Dendritic cell treated with granulocyte-macrophage colony-stimulating factor and Interleukin-4, amounts not matched to agents 40 ng/mL and 50 ng/mL, for 4 days (primary cell): Measurements from ENCODE around the gene USP24.

Experiments used
- H3K27ac Mint-ChIP-seq: one replicate; pipeline ENCODE4 v1.8.0; 2022; ENCODE audit warnings: mild to moderate bottlenecking, mixed read lengths
- H3K27me3 Mint-ChIP-seq: one replicate; pipeline ENCODE4 v1.8.0; 2022; ENCODE audit warnings: mild to moderate bottlenecking, mixed read lengths
- H3K36me3 Mint-ChIP-seq: one replicate; pipeline ENCODE4 v1.8.0; 2022; ENCODE audit warnings: low read depth, mixed read lengths
- H3K4me1 Mint-ChIP-seq: one replicate; pipeline ENCODE4 v1.8.0; 2022; ENCODE audit warnings: low read depth, mixed read lengths
- H3K4me3 Mint-ChIP-seq: one replicate; pipeline ENCODE4 v1.8.0; 2022; ENCODE audit warnings: mild to moderate bottlenecking, moderate library complexity, mixed read lengths
- H3K9me3 Mint-ChIP-seq: one replicate; pipeline ENCODE4 v1.8.0; 2022; ENCODE audit warnings: mixed read lengths
- intact Hi-C: fragments of 100-400 bp; cut with micrococcal nuclease; formaldehyde crosslinking; loops from one replicate; pipeline ENCODE4 v1.15.0; 2022

USP24 gene

DNA sequence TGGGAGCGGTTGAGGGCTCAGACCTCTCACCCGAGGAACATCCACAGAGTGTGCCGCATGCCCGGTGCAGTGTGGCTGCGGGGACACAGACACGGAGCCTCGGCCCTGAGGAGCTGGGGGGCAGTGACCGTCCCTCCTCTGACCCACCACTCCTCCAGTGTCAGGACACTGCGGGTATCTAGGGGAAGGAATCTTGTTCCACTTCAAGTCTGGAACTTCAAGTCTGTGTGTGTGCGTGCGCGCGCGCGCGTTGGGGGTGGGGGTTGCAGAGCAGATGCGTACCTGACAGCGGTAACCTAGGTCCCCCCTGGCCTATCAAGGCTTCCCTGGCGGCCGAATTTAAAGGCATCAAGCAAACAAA lies 158.6 kb downstream of the USP24 start:
- no peaks in the 10 kb centered on the region for H3K4me1 Mint-ChIP-seq

DNA sequence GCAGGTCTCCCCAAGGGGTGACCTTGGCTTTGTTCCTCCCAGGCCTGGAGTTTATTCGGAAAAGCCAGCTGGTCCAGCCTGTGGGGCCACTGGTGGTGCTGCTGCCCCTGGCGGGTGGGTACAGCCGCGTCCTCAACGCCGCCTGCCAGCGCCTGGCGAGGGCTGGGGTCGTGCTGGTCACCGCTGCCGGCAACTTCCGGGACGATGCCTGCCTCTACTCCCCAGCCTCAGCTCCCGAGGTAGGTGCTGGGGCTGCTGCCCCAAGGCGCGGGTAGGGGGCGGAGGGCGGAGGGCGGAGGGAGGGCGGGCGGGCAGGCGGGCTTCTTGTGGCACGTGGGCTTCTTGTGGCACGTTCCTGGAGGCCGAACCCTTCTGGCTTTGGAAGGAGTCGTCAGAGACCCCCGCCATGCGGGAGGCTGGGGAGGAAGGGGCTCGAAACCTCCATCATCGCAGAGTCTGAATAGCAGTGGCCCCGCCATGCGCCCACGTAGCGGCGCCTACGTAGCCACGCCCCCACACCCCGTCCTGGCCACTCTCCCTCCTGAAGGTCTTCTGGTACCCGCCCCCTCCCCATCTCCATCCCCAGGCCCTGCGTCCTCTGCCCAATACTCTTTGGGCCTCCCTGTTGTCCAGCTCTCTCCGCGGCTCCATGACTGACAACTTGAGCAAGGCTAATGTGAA lies 159.1 kb downstream of the USP24 start:
- H3K4me1 Mint-ChIP-seq = no peaks in the 10 kb centered on the region
- no peaks in the 10 kb centered on the region for H3K27me3 Mint-ChIP-seq
- H3K9me3 Mint-ChIP-seq = no peaks in the 10 kb centered on the region
- H3K4me3 Mint-ChIP-seq = no peak overlapping the region
- H3K27ac Mint-ChIP-seq = no peak overlapping the region
- H3K36me3 Mint-ChIP-seq = no peaks in the 10 kb centered on the region
- intact Hi-C loops = no loop called here

More for the DNA sequence above, 158.6 kb downstream of the USP24 start:
- intact Hi-C loops = no loop called here
- no peaks in the 10 kb centered on the region for H3K9me3 Mint-ChIP-seq
- H3K36me3 Mint-ChIP-seq = no peaks in the 10 kb centered on the region
- H3K27me3 Mint-ChIP-seq = no peaks in the 10 kb centered on the region
- H3K4me3 Mint-ChIP-seq = no peak overlapping the region
- H3K27ac Mint-ChIP-seq = no peak overlapping the region

DNA sequence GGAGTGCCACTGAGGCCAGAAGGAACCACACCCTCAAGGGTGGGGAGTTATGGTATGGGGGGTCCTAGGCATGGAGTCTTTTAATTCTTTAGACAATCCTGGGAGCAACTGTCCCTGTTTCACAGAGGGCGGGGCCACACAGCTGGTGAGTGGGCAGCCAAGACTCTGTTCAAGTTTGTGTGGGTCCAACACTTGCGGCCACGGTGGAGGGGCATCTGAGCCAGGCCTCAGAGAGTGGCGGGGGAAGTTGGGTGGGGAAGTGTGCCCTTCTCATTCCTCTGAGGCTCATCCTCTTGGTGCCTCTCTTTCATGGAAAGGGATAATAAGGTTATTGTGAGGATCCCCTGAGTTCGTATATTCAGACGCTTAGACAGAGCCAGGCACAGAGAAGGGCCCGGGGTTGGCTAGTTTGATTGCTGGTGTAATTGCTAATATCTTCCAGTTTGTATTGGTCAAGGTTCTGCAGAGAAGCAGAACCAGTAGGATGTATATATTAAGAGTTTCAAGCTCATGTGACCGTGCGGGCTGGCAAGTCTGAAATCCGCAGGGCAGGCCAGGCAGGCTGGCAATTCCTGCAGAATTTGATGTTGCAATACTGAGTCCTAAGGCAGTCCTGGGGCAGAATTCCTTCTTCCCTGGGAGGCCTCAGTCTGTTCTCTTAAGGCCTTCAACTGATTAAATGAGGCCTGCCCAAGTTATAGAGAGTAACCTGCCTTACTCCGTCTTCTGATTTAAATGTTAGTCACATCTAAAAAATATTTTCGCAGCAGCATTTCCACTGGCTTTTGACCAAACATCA lies 159.9 kb downstream of the USP24 start:
- Mint-ChIP-seq H3K27ac (no peak overlapping the region), H3K4me3 (no peak overlapping the region), H3K9me3 (no peaks in the 10 kb centered on the region), H3K27me3 (no peaks in the 10 kb centered on the region), H3K4me1 (no peaks in the 10 kb centered on the region), H3K36me3 (no peaks in the 10 kb centered on the region)
- intact Hi-C loops = no loop called here

DNA sequence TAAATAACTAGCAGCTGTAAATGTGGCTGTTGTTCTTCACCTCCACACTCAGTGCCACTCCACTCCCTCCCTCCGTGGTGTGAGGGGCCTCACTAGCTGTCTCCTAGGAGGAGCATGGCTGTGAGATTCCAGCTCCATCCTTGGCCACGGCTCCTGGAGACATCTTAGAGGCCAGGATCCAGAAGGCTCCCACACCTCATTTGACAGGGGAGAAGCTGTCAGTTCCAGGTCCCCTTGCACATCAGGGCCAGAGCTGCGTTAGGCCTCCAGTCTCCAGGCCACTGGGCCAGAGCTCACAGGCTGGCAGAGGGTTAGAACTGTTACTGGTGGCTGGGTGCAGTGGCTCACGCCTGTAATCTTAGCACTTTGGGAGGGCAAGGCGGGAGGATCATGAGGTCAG lies 160.8 kb downstream of the USP24 start:
- intact Hi-C loops = no loop called here
- Mint-ChIP-seq H3K36me3 (no peaks in the 10 kb centered on the region), H3K9me3 (no peaks in the 10 kb centered on the region), H3K4me3 (no peak overlapping the region), H3K27me3 (no peaks in the 10 kb centered on the region), H3K4me1 (no peaks in the 10 kb centered on the region), H3K27ac (no peak overlapping the region)

DNA sequence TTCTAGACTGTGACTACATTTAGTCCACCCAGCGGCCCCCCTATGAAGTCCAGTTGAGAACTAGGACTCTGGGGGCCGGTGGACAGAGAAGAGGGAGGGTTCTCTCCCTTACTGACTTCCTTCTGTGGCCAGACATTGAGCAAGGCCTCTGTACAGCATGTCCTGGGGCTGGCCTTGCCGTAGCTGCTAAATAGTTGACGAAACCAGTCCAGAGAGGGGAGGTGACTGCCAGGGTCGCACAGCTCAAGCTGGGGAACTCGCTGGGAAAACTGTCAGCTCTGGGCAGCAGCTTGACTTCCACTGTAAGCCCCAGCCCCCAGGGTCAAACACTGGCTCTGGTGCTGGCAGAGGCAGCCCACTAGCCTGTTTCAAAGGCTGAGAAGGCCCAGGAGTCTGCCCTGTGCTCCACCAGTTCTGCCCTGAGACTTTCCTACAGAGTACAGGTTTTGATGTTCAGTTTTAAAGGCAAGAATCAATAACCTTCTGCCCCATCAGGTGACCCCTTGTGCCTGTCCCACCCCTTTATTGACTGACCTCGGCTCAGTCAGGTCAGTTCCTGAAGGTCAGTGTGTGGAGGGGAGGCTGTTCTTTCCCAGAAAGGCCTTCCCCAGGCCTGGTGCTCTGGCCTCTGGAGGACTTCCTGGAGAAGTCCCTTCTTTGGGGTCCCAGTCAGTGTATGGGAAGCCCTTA lies 161.8 kb downstream of the USP24 start:
- Mint-ChIP-seq H3K27me3 (no peaks in the 10 kb centered on the region), H3K4me3 (no peak overlapping the region), H3K27ac (no peak overlapping the region), H3K36me3 (no peaks in the 10 kb centered on the region), H3K9me3 (no peaks in the 10 kb centered on the region), H3K4me1 (no peaks in the 10 kb centered on the region)
- intact Hi-C loops = no loop called here

DNA sequence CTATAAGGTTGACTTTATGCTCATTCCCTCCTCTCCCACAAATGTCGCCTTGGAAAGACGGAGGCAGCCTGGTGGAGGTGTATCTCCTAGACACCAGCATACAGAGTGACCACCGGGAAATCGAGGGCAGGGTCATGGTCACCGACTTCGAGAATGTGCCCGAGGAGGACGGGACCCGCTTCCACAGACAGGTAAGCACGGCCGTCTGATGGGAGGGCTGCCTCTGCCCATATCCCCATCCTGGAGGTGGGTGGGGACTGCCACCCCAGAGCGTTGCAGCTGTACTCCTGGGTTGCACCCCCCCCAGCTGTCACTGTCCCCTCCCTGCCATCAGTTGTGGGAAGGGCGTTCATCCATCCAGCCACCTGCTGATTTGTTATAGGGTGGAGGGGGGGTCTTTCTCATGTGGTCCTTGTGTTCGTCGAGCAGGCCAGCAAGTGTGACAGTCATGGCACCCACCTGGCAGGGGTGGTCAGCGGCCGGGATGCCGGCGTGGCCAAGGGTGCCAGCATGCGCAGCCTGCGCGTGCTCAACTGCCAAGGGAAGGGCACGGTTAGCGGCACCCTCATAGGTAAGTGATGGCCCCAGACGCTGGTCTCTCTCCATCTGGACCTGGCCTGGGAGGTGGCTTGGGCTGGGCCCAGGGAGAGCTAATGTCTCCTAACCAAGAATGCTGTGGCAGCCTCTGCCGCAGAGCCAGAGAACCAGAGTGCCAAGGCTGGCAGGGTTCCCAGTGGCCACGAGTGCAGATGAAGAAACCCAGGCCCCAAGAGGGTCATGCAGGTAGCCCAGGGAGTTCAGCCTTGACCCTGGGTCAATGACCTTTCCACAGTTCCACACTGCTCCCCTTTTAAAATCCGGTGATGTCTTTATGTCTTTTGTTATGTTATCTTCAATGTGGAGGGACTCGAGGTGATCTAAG lies 162.7 kb downstream of the USP24 start:
- Mint-ChIP-seq H3K4me3 (no peak overlapping the region), H3K27ac (no peak overlapping the region), H3K36me3 (no peaks in the 10 kb centered on the region), H3K4me1 (no peaks in the 10 kb centered on the region), H3K27me3 (no peaks in the 10 kb centered on the region), H3K9me3 (no peaks in the 10 kb centered on the region)
- intact Hi-C loops = no loop called here

DNA sequence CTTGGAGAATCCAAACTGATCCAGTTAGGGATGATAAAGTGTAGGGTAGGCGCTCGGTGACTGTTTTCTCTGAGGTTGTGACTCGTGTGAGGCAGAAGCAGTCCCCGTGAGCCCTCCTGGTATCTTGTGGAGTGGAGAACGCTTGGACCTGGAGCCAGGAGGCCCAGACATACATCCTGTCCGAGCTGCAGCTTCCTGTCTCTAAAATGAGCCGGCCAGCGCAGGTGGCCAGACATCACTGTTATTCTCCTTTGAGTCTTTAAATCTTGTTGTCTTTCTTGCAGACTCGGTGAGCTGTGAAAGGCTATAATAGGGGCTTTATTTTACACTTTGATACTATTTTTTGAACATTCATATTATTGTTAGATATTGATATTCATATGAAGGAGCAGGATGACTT lies 163.5 kb downstream of the USP24 start:
- Mint-ChIP-seq H3K36me3 (no peaks in the 10 kb centered on the region), H3K4me1 (no peaks in the 10 kb centered on the region), H3K27me3 (no peaks in the 10 kb centered on the region), H3K9me3 (no peaks in the 10 kb centered on the region), H3K4me3 (no peak overlapping the region), H3K27ac (no peak overlapping the region)
- intact Hi-C loops = no loop called here

DNA sequence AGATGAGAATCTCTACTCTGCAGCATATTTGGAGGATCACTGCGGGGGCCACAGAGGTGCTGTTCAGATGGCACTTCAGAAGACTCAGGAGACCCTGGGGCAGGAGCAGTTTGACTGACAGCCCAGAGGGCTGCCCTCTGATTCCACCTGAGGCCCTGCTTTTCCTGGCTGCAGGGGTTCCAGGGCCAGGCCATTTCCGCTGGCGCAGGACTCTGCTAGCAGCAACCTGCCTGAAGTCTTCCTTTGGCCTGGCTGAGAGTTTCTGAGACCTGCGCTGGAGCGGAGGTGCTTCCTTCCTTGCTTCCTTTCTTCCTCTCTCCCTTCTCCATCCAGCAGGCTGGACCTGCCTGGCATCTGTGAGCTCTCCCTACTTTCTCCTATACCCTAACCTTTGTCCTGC lies 164.0 kb downstream of the USP24 start:
- H3K27ac Mint-ChIP-seq = no peak overlapping the region
- no peak overlapping the region for H3K4me3 Mint-ChIP-seq
- no peaks in the 10 kb centered on the region for H3K9me3 Mint-ChIP-seq
- H3K27me3 Mint-ChIP-seq = no peaks in the 10 kb centered on the region
- H3K4me1 Mint-ChIP-seq = no peaks in the 10 kb centered on the region
- H3K36me3 Mint-ChIP-seq = no peaks in the 10 kb centered on the region
- intact Hi-C loops = no loop called here

DNA sequence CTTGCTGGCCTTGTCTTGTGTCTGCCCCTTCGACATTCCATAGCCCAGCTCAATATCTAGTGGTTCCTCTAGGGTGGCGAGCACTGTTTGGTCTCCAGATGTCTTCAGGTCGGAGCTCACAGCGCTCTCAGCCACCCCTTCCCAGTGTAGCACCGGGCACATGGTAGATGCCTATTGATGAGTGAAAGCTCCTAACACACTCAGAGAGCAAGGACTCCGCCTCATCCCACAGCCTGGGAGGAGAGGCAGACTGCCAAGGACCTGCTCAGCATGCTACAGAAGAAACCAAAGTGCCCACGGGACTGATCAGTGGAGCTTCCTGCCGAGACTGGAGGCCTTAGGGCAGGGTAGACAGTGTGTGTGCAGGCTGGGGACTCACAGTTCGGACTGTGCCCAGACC lies 164.9 kb downstream of the USP24 start:
- Mint-ChIP-seq H3K9me3 (no peaks in the 10 kb centered on the region), H3K27me3 (no peaks in the 10 kb centered on the region), H3K4me3 (no peak overlapping the region), H3K4me1 (no peaks in the 10 kb centered on the region), H3K36me3 (no peaks in the 10 kb centered on the region), H3K27ac (no peak overlapping the region)
- intact Hi-C loops = no loop called here

DNA sequence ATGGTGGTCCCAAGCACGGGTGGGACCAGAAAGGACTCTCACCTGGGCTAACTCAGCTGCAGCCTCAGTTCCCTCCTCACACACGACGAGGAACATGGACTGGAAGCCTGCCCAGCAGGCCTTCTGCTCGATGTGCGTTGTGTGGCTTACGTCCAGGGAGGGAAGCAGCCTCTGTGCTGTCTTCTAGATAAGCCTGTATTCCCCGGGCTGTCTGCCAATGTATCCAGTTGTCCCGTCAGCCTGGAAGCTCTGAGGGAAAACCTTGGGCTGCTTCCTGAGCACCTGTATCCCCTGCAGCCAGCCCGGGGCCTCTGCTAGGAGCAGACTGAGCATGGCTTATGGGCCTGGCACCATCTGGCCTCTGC lies 165.3 kb downstream of the USP24 start:
- H3K4me3 Mint-ChIP-seq = no peak overlapping the region
- H3K9me3 Mint-ChIP-seq = no peaks in the 10 kb centered on the region
- H3K27ac Mint-ChIP-seq = no peak overlapping the region
- H3K36me3 Mint-ChIP-seq = no peaks in the 10 kb centered on the region
- H3K27me3 Mint-ChIP-seq = no peaks in the 10 kb centered on the region
- intact Hi-C loops = no loop called here
- H3K4me1 Mint-ChIP-seq = no peaks in the 10 kb centered on the region

DNA sequence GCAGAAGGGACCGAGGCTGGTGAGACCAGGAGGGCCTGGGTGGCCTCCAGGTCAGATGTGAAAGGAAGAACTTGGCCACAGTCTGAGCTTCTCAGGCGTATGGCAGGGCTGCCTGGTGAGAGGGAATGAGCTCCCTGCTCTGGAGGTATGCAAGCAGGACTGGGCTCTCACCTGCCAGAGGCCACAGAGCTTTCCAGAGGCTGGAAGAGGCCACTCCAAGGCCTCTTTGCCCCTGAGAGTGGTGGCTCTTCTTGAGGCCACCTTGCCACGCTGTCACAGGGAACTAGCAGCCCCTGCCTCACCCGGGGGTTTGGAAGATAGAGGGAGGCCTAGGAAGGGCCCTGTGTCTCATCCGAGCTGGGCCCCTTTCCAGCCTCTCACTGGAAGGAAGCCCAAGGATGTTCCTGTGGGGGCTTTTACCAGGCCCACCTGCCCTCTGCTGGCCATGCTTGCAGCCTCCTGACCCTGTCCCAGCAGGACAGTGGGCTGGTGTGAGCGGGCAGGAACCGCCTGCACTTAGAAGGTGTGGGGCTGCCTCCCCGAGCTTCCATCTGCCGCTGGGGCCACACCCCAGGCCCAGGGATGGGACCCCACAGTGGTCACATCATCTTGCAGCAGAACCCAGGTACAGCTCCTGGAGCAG lies 165.8 kb downstream of the USP24 start:
- intact Hi-C loops = no loop called here
- Mint-ChIP-seq H3K4me3 (no peak overlapping the region), H3K9me3 (no peaks in the 10 kb centered on the region), H3K36me3 (no peaks in the 10 kb centered on the region), H3K4me1 (no peaks in the 10 kb centered on the region), H3K27me3 (no peaks in the 10 kb centered on the region), H3K27ac (no peak overlapping the region)

DNA sequence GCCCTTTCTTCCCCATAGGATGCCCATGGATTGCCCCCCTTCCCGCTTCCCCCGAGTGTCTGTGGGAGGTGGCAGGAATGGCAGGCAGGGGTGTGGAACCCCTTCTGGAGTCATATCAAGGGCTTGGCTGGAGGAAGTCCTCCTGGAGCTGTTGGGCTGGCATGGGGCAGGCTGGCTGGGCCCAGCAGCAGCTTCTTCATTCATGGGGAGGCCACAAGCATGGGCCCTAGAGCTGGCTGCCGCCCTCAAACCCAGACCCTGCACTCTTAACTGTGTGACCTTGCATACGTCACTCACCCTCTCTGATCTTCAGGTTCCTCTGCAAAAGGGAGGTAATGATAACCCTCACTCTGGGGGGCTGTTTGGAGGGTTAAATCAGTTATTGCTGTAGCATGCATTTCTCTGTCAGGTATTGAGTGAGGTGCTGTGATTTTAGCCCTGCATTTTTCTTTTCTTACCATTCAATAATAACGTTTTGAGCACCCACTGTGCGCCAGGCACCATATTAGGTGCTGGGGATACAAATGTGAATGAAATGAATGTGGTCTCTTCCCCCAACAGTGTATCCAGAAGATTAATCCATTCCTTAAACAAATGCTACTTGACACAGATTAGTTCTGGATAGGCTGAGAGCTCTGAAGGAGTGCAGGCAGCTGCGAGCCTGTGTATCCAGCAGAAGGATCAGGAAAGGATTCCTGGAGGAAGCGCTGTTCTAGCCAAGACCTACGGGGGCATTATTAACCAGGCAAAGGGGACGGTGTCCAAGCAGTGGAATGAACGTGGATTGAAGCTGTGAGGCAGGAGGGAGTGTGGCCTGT lies 166.5 kb downstream of the USP24 start:
- H3K36me3 Mint-ChIP-seq = no peaks in the 10 kb centered on the region

DNA sequence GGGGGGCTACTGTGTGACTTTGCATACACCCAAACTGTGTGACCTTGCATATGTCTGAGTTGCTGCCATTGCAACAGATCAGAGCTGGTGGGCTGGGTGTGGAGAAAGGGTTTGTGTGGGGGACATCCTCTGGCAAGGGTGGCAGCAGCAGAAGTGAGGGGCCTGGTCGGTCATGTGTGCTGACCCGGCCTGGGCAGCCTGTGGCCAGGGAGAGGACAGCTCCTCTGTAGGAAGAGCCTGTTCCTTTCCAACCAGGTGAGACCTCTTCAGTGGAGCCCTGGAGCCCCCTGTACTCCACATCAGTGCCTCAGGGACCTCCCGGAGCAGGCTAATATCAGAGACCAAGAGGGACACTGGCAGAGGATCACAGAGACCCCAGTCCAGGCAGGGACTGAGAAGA lies 167.6 kb downstream of the USP24 start:
- H3K27me3 Mint-ChIP-seq = peaks cover 2% of the 10 kb centered on the region

More for the DNA sequence above, 166.5 kb downstream of the USP24 start:
- Mint-ChIP-seq H3K27me3 (no peaks in the 10 kb centered on the region), H3K4me1 (no peaks in the 10 kb centered on the region), H3K27ac (no peak overlapping the region), H3K9me3 (no peaks in the 10 kb centered on the region), H3K4me3 (no peak overlapping the region)
- intact Hi-C loops = no loop called here

More for the DNA sequence above, 167.6 kb downstream of the USP24 start:
- H3K4me1 Mint-ChIP-seq = no peaks in the 10 kb centered on the region
- intact Hi-C loops = no loop called here
- no peak overlapping the region for H3K27ac Mint-ChIP-seq
- no peaks in the 10 kb centered on the region for H3K36me3 Mint-ChIP-seq
- H3K9me3 Mint-ChIP-seq = no peaks in the 10 kb centered on the region
- H3K4me3 Mint-ChIP-seq = no peak overlapping the region
